Measurements from ENCODE around the gene C4BPA. TPM values are rescaled to one million over a fixed set of nuclear protein-coding genes. Genes with fewer than 3 reads are reported as not detected.

The C4BPA gene
- polyA plus RNA-seq, 2 of the 4 experiments (the other 2 are of a cell fraction) = 0.92 to 3.6 TPM

GRCh38 chr1:207073906-207074820 lies 29.9 kb upstream of the C4BPA start:
- FAIRE-seq (no peak), DNase-seq (ENCODE audit: low read depth in 1 of 2, low spot score in 1 of 2) (no peak), ATAC-seq (peak in 1 of 2 experiments; percentile 60; a peak in 2 of 6 replicates)
- POLR2A ChIA-PET = interaction anchor here (1.7 kb wide), 1 partner anchor 21 kb away, joined by 7 read pairs; the partner anchor contains the start of gene PFKFB2
- Histone ChIP-seq H3K4me2 (0 out of 3 replicates have a peak overlapping the region, but pooled peaks have one; percentile 22), H3K27ac (no peak overlapping the region), H3K4me3 (no peak overlapping the region), H3K4me1 (peaks cover 16% of the 10 kb centered on the region), H3K9me3 (no peaks in the 10 kb centered on the region)
- TF ChIP-seq REST (IDR thresholded peaks at IDR 0.05) (peak; percentile 68), POLR2AphosphoS2 (conservative IDR thresholded peaks at IDR 0.05; ENCODE audit: low read length) (no peak), PHF8 (IDR thresholded peaks at IDR 0.05; ENCODE audit: borderline replicate concordance, low read depth) (no peak), HOXB5 (CRISPR knock-in tag; IDR thresholded peaks at IDR 0.05) (no peak)
- 40% methylated on average over 4 of the region's 4 CpGs for WGBS (ENCODE audit: missing lambda C conversion rate)
- CTCF ChIA-PET = interaction anchor here (0.6 to 4.6 kb wide), 12 partner anchors 10 to 426 kb away, joined by 3 to 17 read pairs (median 4); partner anchors contain the start of gene PFKFB2

- H3K4me3 ChIP-seq = no peak overlapping the region
- 53% methylated on average over 5 of the region's 5 CpGs for WGBS (ENCODE audit: missing lambda C conversion rate)
- TF ChIP-seq MAFK (IDR thresholded peaks at IDR 0.05; ENCODE audit: partially characterized antibody) (no peak), E2F6 (IDR thresholded peaks at IDR 0.05; ENCODE audit: borderline replicate concordance, low read depth) (no peak), NFE2L2 (conservative IDR thresholded peaks at IDR 0.05; ENCODE audit: low read length) (no peak), MAX (IDR thresholded peaks at IDR 0.05) (no peak), EHF (CRISPR knock-in tag; IDR thresholded peaks at IDR 0.05) (no peak), KDM1A (IDR thresholded peaks at IDR 0.05; ENCODE audit: low read depth) (no peak), HDAC2 (IDR thresholded peaks at IDR 0.05) (no peak), CEBPB (IDR thresholded peaks at IDR 0.05) (no peak), MAZ (IDR thresholded peaks at IDR 0.05; ENCODE audit: borderline replicate concordance, low read depth, low read length) (no peak), KDM5A (IDR thresholded peaks at IDR 0.05) (no peak), POLR2A (IDR thresholded peaks at IDR 0.05; ENCODE audit: low read length) (no peak), ATOH8 (CRISPR knock-in tag; IDR thresholded peaks at IDR 0.05; ENCODE audit: low read depth) (no peak), CHD2 (IDR thresholded peaks at IDR 0.05; ENCODE audit: low read length, partially characterized antibody) (no peak), PBX3 (IDR thresholded peaks at IDR 0.05) (no peak), EHMT2 (IDR thresholded peaks at IDR 0.05; ENCODE audit: low read depth) (no peak), HOXB13 (CRISPR knock-in tag; IDR thresholded peaks at IDR 0.05; ENCODE audit: low read depth) (no peak), POLR2AphosphoS2 (conservative IDR thresholded peaks at IDR 0.05; ENCODE audit: low read length) (no peak), GATA3 (IDR thresholded peaks at IDR 0.05; ENCODE audit: borderline replicate concordance) (no peak), FOSL2 (IDR thresholded peaks at IDR 0.05) (no peak), FOSL2 (CRISPR knock-in tag; IDR thresholded peaks at IDR 0.05) (no peak), RARB (CRISPR knock-in tag; IDR thresholded peaks at IDR 0.05) (no peak)
- FAIRE-seq (no peak), DNase-seq (ENCODE audit: low read depth in 1 of 2, low spot score in 1 of 2) (no peak), ATAC-seq (no peak)
- ChIA-PET POLR2A (no interaction called here), CTCF (interaction anchor here (0.6 to 4.6 kb wide), 16 partner anchors 8 to 595 kb away, joined by 3 to 17 read pairs (median 3); partner anchors contain the start of gene YOD1)
- no peak overlapping the region for H3K27ac ChIP-seq
- no peaks in the 10 kb centered on the region for H3K9me3 ChIP-seq
- no peak overlapping the region for H3K4me2 ChIP-seq
- H3K4me1 ChIP-seq = peaks cover 24% of the 10 kb centered on the region
These were observed 27.7 kb upstream of the C4BPA start for GRCh38 chr1:207076181-207076955.
